IPS DF 6.9 (cell line): ENCODE results near the gene NES.
A peak's percentile ranks its signal among the peaks of the same experiment; 100 is the strongest.

ENCODE experiments used
- DNase-seq: peaks from one replicate; pipeline ENCODE4 v3.0.0-alpha.2; 2013; ENCODE audit warnings: low read depth, low spot score
- H3K27ac ChIP-seq: one replicate; pipeline ENCODE4 v1.5.1; 2013; ENCODE audit warnings: low read length, control low read depth
- H3K27me3 ChIP-seq: 2 replicates; pipeline ENCODE4 v1.6.1; 2013; ENCODE audit warnings: mild to moderate bottlenecking, low read length; ENCODE audit not compliant: control insufficient read depth, insufficient read depth
- H3K36me3 ChIP-seq: 2 replicates; pipeline ENCODE4 v1.6.1; 2013; ENCODE audit warnings: low read length; ENCODE audit not compliant: control insufficient read depth, insufficient read depth
- H3K4me1 ChIP-seq: 2 replicates; pipeline ENCODE4 v1.6.1; 2013; ENCODE audit warnings: low read length; ENCODE audit not compliant: control insufficient read depth, insufficient read depth
- H3K4me3 ChIP-seq: 2 replicates; pipeline ENCODE4 v1.5.1; 2013; ENCODE audit warnings: mild to moderate bottlenecking, low read length
- H3K9me3 ChIP-seq: 2 replicates; pipeline ENCODE4 v1.6.1; 2013; ENCODE audit warnings: low read length, inconsistent platforms; ENCODE audit not compliant: control insufficient read depth, insufficient read depth
- WGBS: extraction: QIAGEN DNeasy Blood & Tissue Kit; methylation state at CpG from one replicate; pipeline ENCODE4 v1.1.7; 2013; ENCODE audit warnings: mixed read lengths, missing lambda C conversion rate; ENCODE audit not compliant: insufficient read length, insufficient coverage; 5-methylcytosine and 5-hydroxymethylcytosine counted together

The NES gene

DNA sequence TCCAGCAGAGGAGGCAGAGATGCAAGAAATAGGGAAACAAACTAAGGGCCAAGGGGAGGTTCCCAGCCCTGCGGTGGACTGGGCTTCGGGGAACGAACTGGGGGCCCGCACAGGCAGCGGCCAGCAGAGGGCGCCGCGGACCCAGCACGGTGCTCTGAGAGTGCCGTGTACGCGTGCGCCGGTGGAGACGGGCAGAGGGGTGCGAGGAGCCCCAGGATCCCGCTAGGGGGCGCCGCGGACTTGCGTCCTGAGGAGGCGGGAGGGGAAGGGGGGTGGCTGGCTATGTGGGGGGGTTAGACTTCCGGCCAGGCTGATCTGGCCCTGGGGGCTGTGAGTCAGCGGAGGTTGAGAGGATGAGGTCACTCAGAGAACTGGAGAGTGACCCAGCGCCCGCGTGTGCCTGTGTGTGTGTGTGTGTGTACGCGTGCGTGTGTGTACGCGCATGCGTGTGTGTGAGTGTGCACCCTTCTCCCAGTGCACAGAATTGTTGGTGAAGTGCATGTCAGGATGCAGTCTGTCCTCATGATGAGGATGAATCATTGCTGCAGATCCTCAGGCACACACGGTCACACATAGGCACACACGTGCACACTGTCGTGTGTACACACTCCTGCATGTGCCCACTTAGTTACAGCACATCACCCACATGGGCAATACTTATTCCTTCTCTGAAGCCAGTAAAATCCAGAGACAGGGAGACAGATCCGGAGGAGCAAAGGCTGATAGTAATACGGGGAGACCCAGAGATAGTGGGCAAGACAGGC, 17.0 kb downstream of the NES start:
- H3K36me3 ChIP-seq, result no peaks in the 10 kb centered on the region
- H3K4me1 ChIP-seq, result peaks cover 27% of the 10 kb centered on the region
- DNase-seq, result peak; percentile 95
- H3K9me3 ChIP-seq, result no peaks in the 10 kb centered on the region
- H3K4me3 ChIP-seq, result no peak overlapping the region
- H3K27ac ChIP-seq, result no peak overlapping the region
- peaks cover 2% of the 10 kb centered on the region; the same call in 1 of the 2 replicates for H3K27me3 ChIP-seq
- WGBS, result no CpG with 5 or more reads among the region's 38 CpGs

DNA sequence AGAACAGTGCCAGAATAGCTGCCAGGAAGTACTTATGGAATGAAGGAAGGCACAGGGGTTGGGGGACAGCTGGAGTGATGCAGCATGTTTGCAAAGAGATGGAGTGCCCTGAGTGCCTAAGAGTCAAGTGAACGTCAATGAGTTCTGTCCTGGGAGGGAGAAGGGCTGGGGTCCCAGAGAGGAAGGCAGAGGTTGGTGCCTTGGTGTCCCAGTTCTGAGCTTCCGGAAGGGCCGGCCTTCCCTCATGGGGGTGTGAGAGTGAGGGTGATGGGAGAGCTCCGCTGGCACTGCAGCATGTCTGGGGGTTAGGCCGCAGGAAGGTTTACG, 17.6 kb downstream of the NES start:
- WGBS, result no CpG with 5 or more reads among the region's 6 CpGs
- Histone ChIP-seq H3K27me3 (peaks cover 2% of the 10 kb centered on the region; the same call in 1 of the 2 replicates), H3K4me1 (peaks cover 25% of the 10 kb centered on the region), H3K9me3 (no peaks in the 10 kb centered on the region), H3K36me3 (no peaks in the 10 kb centered on the region), H3K4me3 (no peak overlapping the region), H3K27ac (no peak overlapping the region)
- DNase-seq, result no peak

DNA sequence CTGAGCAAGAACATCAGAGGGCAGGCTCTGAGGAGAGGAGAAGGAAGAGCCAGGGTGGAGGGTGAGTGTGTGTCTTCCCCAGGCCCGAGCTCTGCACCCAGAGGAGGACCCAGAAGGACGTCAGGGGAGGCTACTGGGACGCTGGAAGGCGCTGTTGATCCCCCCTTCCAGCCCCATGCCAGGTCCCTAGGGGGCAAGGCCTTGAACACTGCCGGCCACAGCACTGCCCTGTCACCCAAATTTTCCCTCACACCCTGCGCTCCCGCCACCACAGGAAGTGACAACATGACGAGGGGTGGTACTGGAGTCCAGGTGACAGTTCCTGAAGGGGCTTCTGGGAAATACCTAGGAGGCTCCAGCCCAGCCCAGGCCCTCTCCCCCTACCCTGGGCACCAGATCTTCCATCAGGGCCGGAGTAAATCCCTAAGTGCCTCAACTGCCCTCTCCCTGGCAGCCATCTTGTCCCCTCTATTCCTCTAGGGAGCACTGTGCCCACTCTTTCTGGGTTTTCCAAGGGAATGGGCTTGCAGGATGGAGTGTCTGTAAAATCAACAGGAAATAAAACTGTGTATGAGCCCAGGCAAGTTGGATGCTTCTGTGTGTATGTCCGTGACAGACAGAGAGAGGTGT, 18.1 kb downstream of the NES start:
- peaks cover 2% of the 10 kb centered on the region; the same call in 1 of the 2 replicates for H3K27me3 ChIP-seq
- H3K36me3 ChIP-seq, result no peaks in the 10 kb centered on the region
- H3K4me3 ChIP-seq, result no peak overlapping the region

DNA sequence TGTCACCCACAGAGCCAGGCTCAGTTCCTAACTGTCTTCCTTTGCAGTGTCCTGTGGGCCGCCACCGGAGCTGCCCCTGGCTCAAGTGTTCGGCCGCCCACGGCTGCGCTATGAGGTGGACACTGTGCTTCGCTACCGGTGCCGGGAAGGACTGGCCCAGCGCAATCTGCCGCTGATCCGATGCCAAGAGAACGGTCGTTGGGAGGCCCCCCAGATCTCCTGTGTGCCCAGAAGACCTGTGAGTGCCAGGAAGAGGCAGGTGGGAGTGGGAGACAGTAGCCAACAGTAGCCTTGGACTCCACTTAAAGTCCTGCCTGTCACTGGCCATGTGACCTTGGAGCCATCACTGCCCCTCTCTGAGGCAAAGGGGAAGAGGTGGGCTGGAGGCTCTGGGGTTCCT, 18.7 kb downstream of the NES start:
- Histone ChIP-seq H3K27ac (no peak overlapping the region), H3K4me3 (no peak overlapping the region), H3K9me3 (no peaks in the 10 kb centered on the region), H3K36me3 (no peaks in the 10 kb centered on the region), H3K4me1 (peaks cover 19% of the 10 kb centered on the region), H3K27me3 (peaks cover 2% of the 10 kb centered on the region; the same call in 1 of the 2 replicates)
- no peak for DNase-seq
- no CpG with 5 or more reads among the region's 14 CpGs for WGBS

More for the DNA sequence above, 18.1 kb downstream of the NES start:
- Histone ChIP-seq H3K9me3 (no peaks in the 10 kb centered on the region), H3K27ac (no peak overlapping the region), H3K4me1 (peaks cover 19% of the 10 kb centered on the region)
- DNase-seq, result no peak
- no CpG with 5 or more reads among the region's 10 CpGs for WGBS

DNA sequence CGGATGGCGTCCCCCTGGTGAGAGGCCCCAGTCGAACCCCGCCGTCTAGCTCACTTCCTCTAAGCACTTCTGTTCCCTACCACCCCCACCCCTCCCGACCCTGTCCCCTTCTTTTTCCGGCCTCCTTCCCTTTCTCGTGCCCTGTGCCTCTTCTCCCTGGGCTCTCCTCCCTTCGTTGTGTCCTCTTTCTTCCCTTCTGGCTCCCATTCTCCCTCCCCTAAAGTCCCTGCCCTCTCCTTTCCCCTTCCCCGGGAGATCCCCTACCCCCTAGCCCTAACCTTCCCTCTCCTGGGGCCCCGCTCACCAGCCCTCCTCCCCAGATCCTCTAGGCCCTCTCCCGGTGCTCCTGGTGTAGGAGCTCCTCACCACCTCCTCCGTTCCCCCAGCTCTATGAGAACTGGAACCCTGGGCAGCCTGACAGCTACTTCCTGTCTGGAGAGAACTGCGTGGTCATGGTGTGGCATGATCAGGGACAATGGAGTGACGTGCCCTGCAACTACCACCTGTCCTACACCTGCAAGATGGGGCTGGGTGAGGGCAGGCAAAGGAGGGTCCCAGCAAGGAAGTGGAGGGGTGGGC, 19.4 kb downstream of the NES start:
- Histone ChIP-seq H3K9me3 (no peaks in the 10 kb centered on the region), H3K4me3 (no peak overlapping the region; the same call in 1 of the 2 replicates), H3K27ac (no peak overlapping the region)

DNA sequence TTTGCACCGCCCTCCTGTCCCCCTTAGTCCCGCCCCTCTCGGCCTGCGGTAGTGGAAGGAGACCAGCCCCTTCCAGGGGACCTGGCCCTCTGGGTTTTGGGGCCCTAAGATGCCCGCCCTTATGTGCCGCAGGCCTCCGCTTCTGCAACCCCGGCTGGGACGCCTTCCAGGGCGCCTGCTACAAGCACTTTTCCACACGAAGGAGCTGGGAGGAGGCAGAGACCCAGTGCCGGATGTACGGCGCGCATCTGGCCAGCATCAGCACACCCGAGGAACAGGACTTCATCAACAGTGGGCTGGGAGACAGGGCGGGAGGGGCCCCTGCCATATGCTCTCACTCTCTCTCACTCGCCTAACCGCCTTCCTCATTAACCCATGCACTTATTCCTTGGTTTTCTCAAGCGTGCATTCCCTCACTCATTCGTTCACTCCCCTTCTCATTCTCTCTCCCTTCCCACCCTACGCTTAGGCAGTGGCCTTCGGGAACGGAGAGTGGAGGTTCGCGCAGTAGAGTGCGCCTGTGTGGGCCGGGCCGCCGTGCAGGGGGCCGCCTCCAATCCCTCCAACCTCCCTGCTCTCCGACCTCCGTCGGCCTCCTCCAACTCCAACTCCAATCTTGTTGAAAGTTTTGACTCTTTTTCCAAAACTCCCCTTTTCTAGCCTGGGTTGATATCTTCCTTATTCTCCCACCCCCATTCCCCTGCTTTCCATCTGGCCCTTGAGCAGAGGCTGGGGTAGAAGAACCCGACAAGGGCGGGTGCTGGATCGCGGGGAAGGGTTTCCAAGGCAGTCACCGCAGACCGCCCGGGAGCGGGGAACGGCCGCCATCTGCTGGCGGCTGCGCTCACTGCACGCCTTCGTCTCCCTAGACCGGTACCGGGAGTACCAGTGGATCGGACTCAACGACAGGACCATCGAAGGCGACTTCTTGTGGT, 20.1 kb downstream of the NES start:
- DNase-seq, result no peak
- Histone ChIP-seq H3K4me3 (peak overlapping the region; percentile 13; the same call in 1 of the 2 replicates), H3K27me3 (peaks cover 2% of the 10 kb centered on the region; the same call in 1 of the 2 replicates), H3K4me1 (peaks cover 17% of the 10 kb centered on the region), H3K9me3 (no peaks in the 10 kb centered on the region), H3K27ac (no peak overlapping the region), H3K36me3 (no peaks in the 10 kb centered on the region)
- WGBS, result no CpG with 5 or more reads among the region's 54 CpGs

More for the DNA sequence above, 19.4 kb downstream of the NES start:
- no CpG with 5 or more reads among the region's 15 CpGs for WGBS
- no peaks in the 10 kb centered on the region for H3K36me3 ChIP-seq
- peaks cover 19% of the 10 kb centered on the region for H3K4me1 ChIP-seq
- DNase-seq, result no peak
- H3K27me3 ChIP-seq, result peaks cover 2% of the 10 kb centered on the region; the same call in 1 of the 2 replicates

DNA sequence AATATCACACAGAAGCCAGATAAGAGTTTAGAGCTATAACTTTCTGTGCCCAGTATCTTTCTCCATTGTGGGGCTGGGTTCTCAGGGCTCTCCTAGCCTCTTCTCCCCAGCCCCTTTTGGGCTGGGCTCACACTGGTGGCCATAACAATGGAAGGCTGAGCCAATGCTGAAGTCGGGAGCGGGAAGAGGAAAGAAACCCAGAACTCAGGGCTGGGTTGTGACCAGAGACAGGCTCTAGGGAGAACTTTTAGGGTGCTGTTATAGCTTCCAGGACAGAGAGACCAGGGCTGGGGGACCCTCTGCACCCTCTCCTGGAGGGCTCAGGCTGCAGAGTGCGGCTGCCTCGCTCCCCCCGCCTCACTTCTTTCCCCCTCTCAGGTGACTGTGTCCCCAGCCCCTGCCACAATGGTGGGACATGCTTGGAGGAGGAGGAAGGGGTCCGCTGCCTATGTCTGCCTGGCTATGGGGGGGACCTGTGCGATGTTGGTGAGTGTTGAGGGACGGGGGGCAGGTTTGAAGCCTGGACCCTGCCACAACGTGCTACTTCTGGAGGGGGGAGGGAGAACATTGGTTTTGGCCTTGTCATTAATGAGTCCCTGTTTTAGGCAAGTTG, 21.2 kb downstream of the NES start:
- no peak for DNase-seq
- Histone ChIP-seq H3K9me3 (no peaks in the 10 kb centered on the region), H3K27me3 (peaks cover 2% of the 10 kb centered on the region; the same call in 1 of the 2 replicates), H3K4me1 (peaks cover 7% of the 10 kb centered on the region), H3K4me3 (no peak overlapping the region), H3K27ac (no peak overlapping the region), H3K36me3 (no peaks in the 10 kb centered on the region)
- WGBS, result no CpG with 5 or more reads among the region's 9 CpGs

DNA sequence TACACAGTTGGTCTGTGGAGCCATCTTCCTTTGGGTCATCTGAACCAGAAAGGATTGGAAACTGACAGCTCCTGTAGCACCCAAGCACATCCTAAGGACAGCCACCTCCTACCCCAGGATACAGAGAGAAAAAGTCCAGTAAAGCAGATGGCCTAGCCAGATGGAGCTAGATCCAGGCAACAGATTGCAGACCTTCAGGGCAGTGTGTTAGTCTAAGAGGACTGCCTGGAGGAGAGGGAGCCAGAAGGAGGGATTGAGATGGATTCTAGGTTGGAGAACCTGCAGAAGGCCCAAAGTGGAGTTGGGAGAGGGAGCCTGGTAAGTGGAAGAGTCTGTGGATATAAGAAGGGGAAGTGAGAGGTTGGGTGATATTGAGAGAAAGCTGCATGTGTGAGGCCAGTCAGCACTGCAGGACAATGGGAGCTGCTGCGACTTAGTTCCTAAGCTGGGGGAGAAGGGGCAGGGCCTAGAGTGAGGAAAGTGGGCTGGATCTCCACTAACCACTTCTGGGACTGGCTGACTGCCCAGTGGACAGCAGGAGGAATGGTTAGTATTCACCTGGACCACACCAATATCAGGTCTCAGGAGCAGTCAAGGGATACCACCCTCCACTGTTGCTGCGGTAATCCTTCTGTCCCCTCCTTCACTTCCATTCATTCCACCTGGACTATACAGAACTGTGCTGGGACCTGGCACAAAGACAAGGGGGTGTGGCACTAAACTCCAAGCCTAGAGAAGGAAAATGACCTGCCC, 21.9 kb downstream of the NES start:
- no peaks in the 10 kb centered on the region for H3K36me3 ChIP-seq
- H3K4me1 ChIP-seq, result peaks cover 4% of the 10 kb centered on the region
- no CpG with 5 or more reads among the region's 2 CpGs for WGBS
- H3K27ac ChIP-seq, result no peak overlapping the region
- no peaks in the 10 kb centered on the region for H3K9me3 ChIP-seq
- H3K27me3 ChIP-seq, result peaks cover 2% of the 10 kb centered on the region; the same call in 1 of the 2 replicates
- no peak overlapping the region for H3K4me3 ChIP-seq
- DNase-seq, result no peak

DNA sequence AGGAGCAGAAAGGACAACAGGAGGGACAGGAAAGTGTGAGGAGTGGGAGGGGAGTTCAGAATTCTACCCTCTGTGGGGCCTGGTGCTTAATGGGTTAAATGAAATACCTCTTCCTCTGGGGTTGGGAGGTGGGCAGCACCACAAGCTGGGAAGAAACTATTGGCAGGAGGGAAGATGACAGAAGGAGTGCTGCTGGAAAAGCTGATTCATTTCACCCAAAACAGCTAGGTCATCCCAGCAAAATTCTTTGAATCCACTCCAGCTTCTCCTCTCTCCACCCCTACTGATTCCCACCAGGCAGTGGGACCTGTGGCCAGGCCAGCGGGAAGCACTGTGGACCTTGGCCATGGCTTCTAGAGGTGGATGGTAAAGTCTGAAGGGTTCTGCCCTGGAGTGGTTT, 22.5 kb downstream of the NES start:
- Histone ChIP-seq H3K27me3 (peaks cover 2% of the 10 kb centered on the region; the same call in 1 of the 2 replicates), H3K9me3 (no peaks in the 10 kb centered on the region), H3K36me3 (no peaks in the 10 kb centered on the region), H3K4me1 (peaks cover 2% of the 10 kb centered on the region), H3K27ac (no peak overlapping the region), H3K4me3 (no peak overlapping the region)
- no CpG with 5 or more reads among the region's 1 CpG for WGBS
- DNase-seq, result no peak
